HCEC 1CT (cell line): ENCODE measurements around the gene PCBP4.

Source experiments
- DNase-seq: peaks from one replicate; pipeline ENCODE4 v3.0.0-alpha.2; 2017

PCBP4 gene

DNA sequence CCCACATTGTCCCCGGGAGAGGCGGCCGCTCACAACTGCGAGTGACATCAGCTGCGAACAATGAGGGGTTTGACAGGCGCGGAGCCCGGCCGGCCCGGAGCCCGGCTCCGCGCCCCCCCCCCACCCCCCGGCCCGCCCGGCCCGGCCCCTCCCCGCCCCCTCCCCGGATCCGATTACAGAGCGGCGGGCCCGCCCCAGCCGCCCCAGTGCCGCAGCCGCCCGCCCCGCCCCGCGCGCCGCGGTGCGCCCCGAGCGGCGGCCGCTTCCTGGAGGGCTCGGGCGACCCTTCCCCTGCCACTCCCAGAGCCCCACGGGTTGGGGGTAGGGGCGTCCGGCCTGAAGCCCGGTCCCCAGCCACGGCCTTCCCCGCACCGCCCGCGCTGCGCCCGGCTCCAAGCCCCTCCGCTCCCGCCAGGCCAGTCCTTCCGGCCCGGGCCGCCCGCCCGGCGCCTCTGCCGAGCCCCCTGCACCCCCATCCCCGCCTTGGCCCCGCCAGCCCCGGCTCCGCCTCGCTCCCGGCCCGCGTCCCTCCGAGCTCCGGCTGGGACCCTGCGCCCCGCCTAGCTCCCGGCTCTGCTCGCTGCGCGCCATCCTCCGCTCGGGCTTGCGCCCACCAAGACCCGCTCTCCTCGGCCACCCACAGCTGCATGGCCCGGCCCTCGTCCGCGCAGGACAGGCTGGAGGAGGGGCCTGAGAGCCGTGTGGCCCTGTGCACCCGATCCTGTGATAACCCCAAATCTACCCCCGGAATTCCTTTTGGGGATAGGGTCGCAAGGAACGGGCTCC lies at the start of gene PCBP4:
Gene PCBP4 (minus strand): TSS at position 71 of the 786 bp plus-strand sequence. CDS start 6,214 bp downstream, outside the sequence.
- DNase-seq: peak; percentile 19

- DNase-seq: no peak
Measured at GRCh38 chr3:52015438-52016228, 48.4 kb upstream of the PCBP4 start.

DNA sequence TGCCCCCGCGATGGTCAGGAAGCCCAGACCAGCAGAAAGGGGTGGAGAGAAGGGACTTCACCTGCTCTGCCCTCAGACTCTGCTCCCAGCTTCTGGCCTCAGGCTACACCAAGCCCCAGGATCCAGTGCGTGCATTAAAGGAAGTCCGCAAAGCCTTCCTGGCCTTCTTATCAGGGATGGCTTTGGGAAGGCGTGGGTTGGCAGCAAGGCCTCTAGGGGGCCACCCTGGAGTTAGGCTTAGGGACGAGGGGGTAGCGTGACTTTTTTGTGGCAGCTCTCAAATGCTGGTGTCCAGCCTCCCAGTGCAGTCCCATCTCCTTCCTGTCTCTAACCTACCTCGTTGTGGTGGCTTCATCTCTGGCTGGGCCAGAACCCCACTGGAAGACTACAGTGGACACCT lies 47.4 kb upstream of the PCBP4 start:
- DNase-seq: no peak

DNA sequence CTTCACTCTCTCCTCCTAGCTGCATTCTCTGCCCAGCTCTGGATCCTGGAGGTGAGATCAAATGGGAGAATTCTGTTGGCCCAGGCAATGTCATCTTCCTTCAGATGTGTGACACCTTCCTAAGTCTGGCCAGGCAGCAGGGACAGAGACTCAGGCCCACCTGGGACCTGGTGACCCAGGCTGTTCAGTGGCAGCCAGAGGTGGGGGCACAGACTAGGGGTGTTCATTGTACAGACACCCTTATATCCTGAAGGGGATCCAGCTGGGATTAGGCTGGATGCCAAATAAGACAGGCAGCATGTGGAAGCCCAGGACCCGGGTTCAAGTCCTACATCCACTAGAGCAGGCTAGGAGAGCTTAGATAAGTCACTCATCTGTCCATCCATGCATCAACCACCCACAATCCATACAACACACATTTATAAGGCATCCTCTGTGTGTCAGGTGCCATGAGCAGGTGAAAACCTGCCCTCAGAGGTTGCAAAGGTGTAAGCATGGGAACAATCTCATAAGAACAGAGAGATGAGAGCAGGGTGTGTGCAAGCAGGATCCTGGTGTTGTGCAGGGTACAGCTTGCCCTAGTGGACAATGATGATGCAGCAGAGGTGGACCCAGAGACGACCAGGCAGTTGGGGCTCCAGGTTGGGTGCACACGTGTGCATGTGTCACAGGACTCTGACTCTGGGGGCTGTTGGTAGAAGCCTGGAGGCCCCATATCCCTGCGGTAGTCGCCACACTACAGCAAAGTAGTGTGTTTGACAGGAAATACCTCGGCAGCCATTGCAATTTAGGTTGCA lies 46.7 kb upstream of the PCBP4 start:
- no peak for DNase-seq

GRCh38 chr3:52012699-52013098 lies 45.4 kb upstream of the PCBP4 start:
- DNase-seq: no peak

- no peak for DNase-seq
Measured at GRCh38 chr3:52010431-52010830, 43.2 kb upstream of the PCBP4 start.

GRCh38 chr3:52007291-52007690 lies 40.0 kb upstream of the PCBP4 start:
- DNase-seq: no peak

GRCh38 chr3:52006820-52007133 lies 39.5 kb upstream of the PCBP4 start:
- DNase-seq: no peak

- DNase-seq: no peak
Measured at GRCh38 chr3:52006017-52006819, 39.0 kb upstream of the PCBP4 start.

DNA sequence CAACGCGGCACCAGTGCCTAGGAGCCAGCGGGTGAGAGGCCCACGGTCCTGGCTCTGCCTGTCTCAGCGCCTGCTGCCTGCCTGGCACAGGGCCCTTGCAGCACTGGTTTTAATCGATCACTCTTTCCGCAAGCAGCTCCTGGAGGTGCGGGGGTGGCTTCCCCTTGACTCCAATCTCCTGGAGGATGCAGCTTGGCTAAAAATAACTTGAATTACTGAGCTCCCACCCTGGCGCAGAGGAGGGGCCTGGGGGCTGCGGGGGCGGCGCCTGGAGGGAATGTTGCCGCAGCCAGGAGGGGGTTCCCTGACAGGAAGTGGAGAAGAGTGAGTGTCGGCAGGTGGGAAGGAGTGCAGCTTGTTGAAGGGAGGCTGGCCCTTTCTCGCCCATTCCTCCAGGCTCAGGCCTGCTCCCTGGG lies 38.3 kb upstream of the PCBP4 start:
- DNase-seq: peak; percentile 23

DNA sequence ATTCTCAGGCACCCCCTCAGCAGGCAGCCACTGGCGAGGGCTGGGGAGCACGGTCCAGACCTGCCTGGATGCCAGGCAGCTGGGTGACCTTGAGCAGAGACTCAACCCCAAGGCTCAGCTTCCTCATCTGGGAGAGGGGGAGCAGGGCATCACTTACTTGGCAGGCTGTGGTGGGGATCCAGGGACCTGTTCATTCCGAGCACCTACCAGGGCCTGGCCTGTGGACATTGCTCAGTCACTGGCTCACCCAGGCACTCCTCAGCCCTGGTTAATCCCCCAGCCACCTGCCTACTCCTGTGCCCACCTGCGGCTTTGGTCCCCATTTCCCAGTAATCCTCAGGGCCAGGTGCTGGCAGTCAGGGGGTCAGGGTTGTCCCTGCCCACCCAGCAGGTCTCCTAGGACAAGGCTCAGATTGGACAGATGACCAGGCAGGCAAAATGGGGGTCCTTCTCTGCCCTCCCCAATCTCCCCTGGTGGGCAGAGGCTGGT lies 37.7 kb upstream of the PCBP4 start:
- no peak for DNase-seq

DNA sequence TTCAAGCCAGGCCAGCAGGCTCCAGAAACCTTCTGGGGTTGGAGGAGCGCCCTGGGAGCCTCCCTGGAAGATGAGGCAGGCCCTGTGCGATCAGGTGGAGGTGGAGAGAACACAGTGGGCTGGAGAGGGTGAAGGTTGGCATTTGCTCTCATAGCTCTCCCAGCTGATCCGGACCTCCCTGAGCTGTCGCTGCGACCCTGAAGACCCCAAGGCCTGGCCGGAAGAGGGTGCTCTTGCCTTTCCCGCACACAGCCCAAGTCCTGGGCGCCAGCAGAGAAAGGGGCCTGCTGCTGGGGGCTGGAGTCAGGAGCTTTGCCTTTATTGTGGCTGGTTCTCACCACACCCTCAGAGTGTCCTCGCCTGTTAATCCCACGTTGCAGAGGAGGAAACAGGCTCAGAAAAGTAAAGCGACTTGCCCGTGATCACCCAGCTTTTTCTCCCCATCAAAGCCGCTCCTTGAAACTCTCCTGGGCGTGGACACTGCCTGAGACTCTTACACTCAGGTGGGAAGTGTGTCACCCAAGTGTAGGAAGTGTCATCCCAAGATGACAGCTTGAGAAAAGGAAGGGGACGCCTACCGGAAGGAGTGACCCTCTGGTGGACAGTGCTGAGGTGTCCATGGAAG lies 37.0 kb upstream of the PCBP4 start:
- peak; percentile 31 for DNase-seq

- no peak for DNase-seq
Measured at GRCh38 chr3:52002748-52003147, 35.5 kb upstream of the PCBP4 start.

DNA sequence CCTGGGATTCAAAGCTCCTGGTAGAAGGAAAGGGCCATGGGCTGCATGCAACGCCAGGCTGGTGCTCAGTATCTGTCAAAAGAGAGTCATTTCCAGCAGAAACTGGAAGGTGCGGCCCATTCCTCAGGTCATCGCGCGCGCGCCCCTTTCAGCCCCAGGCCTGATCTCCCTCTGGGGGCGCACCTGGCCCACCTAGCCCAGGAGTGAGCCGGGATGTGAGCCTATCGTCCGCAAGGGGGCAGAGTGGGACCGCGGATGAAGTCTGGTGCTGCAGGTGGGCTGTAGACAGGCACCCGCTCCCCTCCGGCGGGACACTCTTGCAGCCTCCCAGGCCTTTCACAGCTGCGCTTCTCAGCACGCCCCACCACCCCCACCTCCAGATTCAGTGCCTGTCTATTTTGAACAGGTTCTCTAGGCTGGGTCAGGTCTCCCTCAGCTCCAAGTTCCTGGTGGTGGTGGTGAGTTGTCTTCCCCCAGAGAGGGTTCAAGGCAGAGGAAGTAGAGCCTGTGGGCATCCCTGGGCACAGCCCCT lies 34.3 kb upstream of the PCBP4 start:
- DNase-seq: peak; percentile 46

DNA sequence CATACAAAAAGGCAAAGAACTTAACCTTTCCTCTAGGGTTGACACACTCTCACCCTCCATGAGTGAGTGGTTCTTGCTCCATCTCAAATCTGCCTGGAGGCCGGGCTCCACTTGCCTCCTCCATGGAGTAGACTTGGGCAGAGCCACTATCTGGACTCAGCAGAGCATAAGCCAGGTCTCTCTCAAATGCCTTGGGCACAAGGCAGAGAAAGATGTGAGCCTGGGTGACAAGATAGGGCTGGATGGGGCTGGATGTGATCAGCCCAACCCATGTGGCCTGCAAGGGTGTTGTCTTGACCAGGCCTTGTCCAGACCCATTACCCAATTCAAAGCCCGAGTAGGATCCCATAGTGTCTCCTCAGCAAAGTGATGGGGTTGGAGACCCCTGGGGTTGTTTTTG lies 32.6 kb upstream of the PCBP4 start:
- DNase-seq: no peak

DNA sequence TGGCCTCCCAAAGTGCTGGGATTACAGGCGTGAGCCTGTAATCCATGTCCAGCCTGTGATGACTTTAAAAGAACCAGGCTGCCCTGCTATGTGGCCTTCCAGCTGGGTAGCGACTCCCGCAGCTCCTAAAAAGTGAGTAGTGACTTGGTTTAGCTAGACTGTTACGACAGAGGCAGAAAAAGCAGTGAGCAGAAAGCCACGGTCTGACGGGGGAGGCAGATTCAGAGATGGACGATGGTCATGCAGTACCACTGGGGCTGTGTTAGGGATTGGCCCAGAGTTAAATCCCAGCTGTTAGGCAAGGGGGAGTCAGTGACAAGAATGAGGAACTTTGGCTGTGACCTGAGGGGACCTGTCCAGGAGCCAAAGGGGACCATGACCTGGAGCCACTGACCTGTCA lies 31.5 kb upstream of the PCBP4 start:
- no peak for DNase-seq

GRCh38 chr3:51997935-51998596 lies 30.8 kb upstream of the PCBP4 start:
- DNase-seq: no peak

DNA sequence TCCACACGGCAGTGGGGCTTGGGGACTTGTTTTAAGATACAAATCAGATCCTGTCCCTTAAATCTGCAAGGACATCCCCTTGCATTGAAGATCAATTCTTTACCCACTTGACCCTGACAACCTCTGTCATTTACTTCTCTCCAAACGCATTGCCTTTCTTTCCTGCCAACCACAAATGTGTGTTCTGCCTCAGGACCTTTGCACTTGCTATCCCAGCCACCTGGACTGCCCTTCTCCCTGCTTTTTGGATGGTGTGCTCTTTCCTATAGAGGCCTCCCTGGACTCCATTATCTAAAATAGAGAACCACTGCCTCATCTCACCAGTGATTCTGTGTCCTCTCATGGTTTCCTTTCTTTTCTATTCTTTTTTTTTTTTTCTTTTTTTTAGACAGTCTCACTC lies 29.9 kb upstream of the PCBP4 start:
- DNase-seq: no peak

DNA sequence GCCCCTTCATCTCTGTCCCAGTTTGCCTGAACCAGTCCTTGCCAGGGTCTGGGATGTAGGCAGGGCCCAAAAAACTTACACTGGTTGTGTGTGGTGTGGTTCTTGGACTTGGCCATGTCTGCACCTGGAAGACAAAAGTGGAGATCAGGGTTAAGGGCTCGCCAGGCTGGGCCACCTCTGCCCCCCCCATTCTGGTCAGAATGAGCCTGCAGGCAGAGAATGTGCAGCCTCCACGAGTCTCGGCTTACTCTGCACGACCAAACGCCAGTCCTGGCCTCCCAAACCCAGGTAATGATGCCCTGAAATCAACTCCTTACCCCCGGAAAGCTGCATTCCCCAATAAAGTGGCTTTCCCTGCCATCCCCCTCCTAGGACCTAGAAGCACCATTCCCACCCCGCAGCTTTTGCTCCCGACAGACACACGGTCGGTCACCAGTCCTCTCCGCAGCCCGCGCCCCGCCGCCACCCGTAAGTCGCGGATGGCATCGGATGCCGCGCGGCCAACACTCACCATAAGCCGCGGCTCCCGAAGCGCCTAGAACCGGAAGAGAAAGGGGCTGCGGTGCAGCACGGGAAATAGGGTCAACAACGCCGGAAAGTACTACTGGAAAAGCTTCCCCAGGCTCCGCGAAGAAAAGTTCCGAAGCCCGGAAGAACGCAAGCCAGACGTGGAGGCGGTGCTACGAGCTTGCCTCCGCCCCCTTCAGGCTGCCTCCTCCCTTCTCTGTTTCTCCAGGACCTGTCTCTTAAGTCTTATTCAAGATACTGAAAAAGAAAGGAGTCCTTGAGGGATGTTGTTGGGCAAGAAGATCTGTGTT lies 28.3 kb upstream of the PCBP4 start, which contains the start of gene RPL29:
Gene RPL29 (minus strand): TSS at position 550 of the 818 bp plus-strand sequence. CDS start 434 bp downstream, at position 116.
- DNase-seq: peak; percentile 95

DNA sequence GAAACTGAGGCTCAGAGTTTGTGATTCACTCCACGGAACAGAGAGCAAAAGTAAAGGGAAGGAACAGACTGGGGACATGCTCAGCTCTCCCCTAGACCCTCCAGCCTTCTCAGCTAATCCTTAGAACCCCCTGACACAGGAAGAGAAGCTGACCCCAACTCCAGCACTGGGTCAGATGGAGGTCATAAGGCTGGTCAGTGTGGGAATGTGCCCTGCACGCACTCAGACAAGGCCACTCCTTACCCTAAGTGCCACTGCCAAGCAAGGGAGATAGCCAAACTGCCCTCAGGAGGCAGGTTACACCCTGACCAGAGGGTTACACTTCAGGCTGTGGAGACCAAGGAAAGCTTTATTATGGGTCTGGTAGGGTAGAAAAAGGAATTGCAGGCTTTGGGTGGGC lies 27.3 kb upstream of the PCBP4 start:
- no peak for DNase-seq
